ENCODE results near the gene PRRC2A.

Gene PRRC2A

DNA sequence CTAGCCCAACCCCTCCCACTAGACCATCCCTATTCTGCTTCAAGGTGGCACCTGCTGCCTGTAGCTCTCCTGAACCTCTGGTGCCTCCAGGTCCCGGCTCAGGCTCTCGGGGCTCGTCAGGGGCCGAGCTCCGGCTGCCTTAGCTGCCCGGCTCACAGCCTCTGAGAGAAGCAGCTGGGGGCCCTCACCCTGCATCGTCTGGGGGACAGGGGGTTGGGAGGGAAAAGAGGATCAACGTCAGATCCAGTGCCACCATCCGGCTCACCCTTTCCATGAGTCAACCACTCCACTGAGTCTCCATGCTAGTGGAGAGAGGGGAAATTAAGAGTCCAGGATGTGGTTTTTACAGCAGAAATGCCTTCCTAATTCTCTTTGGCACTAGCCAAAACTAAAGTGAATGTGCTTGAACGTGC is 18.9 kb downstream of the PRRC2A start:
- Histone ChIP-seq H3K27ac (ENCODE audit: low read depth, low read length) (peak overlapping the region; percentile 73), H3K79me2 (ENCODE audit: control insufficient read depth, insufficient read depth, low read length, unreplicated experiment) (no peaks in the 10 kb centered on the region), H2AFZ (ENCODE audit: low read length, unreplicated experiment) (no peak overlapping the region), H3K36me3 (ENCODE audit: insufficient read depth, low read length) (peaks cover 17% of the 10 kb centered on the region; the same call in 1 of the 2 replicates), H3K27me3 (ENCODE audit: insufficient read depth, low read length) (no peaks in the 10 kb centered on the region), H3K4me3 (ENCODE audit: low read depth, low read length) (no peak overlapping the region), H3K4me1 (ENCODE audit: control insufficient read depth, insufficient read depth, low read length, unreplicated experiment) (peaks cover 12% of the 10 kb centered on the region)

DNA sequence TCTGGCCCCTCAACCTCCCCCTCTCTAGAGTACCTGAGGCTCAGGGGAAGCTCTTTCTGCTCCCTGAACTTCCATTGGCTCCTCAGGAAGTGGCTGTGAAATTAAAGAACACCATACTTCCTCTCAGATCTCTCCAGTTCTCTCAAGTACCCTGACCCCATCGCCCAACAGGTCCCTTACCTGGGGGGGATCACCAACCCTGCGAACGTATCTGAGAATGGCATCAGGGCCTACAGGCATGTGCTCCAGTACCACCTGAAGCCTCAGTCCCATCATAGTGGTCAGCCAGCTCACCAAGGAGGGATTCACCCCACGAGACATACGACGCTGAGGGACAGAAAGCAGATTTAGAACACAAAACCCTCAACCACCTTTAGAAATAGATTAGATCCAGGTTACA is 20.1 kb downstream of the PRRC2A start:
- Histone ChIP-seq H3K27me3 (ENCODE audit: insufficient read depth, low read length) (no peaks in the 10 kb centered on the region), H3K4me1 (ENCODE audit: control insufficient read depth, insufficient read depth, low read length, unreplicated experiment) (peaks cover 12% of the 10 kb centered on the region), H3K36me3 (ENCODE audit: insufficient read depth, low read length) (peaks cover 15% of the 10 kb centered on the region; the same call in 1 of the 2 replicates), H2AFZ (ENCODE audit: low read length, unreplicated experiment) (no peak overlapping the region), H3K27ac (ENCODE audit: low read depth, low read length) (no peak overlapping the region), H3K4me3 (ENCODE audit: low read depth, low read length) (no peak overlapping the region), H3K79me2 (ENCODE audit: control insufficient read depth, insufficient read depth, low read length, unreplicated experiment) (no peaks in the 10 kb centered on the region)

DNA sequence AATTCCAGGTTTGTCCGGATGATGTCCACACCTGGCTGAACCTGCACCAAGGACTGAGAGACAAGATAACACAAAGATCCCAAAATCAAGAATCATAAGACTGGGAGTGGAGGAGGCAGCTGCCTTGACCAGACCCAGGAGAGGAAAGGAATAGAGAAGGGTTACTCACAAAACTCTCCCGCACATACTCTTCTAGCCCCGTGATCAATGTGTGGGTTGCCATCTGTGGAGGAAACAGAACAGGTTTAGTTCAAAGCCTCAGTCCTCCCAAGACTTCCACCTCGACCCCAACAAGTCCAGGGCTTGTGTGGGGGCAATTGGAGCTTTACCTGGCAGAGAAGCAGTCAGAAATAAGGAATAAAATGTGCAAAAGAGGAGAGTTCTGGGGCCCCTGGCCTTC is 20.9 kb downstream of the PRRC2A start:
- no peak overlapping the region for H3K4me3 ChIP-seq (ENCODE audit: low read depth, low read length)
- no peaks in the 10 kb centered on the region for H3K79me2 ChIP-seq (ENCODE audit: control insufficient read depth, insufficient read depth, low read length, unreplicated experiment)
- no peak overlapping the region for H2AFZ ChIP-seq (ENCODE audit: low read length, unreplicated experiment)
- H3K4me1 ChIP-seq (ENCODE audit: control insufficient read depth, insufficient read depth, low read length, unreplicated experiment), result peaks cover 12% of the 10 kb centered on the region
- H3K27ac ChIP-seq (ENCODE audit: low read depth, low read length), result no peak overlapping the region
- H3K27me3 ChIP-seq (ENCODE audit: insufficient read depth, low read length), result no peaks in the 10 kb centered on the region
- peaks cover 14% of the 10 kb centered on the region; the same call in 1 of the 2 replicates for H3K36me3 ChIP-seq (ENCODE audit: insufficient read depth, low read length)

DNA sequence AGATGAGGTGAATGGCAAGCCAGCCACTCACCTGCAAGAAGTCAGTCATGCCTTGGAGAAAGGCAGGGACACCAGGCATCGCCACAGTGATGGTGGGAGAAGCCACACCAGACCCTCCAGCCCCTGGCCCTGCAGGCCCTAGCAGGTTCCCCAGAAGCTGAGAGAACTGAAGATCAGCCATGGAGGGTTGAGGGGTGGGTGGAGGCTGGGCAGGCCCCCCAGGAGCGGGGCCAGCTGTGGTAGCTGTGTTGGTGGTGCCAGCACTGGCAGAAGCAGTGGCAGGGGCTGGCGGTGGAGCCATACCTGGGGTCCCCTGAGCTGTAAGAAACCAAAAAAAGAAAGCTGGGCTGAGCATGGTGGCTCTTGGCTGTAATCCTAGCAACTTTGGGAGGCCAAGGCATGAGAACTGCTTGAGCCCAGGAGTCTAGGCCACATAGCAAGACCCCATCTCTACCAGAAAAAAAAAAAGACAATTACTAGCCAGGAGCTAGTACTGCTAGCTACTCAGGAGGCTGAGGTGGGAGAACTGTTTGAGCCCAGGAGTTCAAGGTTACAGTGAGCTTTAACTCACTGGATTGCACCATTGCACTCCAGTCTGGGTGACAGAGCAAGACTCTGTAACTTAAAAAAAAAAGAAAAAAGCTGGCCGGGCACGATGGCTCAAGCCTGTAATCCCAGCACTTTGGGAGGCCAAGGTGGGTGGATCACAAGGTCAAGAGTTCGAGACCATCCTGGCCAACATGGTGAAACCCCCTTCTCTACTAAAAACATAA is 22.5 kb downstream of the PRRC2A start:
- no peaks in the 10 kb centered on the region for H3K79me2 ChIP-seq (ENCODE audit: control insufficient read depth, insufficient read depth, low read length, unreplicated experiment)
- no peaks in the 10 kb centered on the region for H3K27me3 ChIP-seq (ENCODE audit: insufficient read depth, low read length)
- no peak overlapping the region for H3K27ac ChIP-seq (ENCODE audit: low read depth, low read length)
- H3K4me1 ChIP-seq (ENCODE audit: control insufficient read depth, insufficient read depth, low read length, unreplicated experiment), result peaks cover 12% of the 10 kb centered on the region
- H2AFZ ChIP-seq (ENCODE audit: low read length, unreplicated experiment), result no peak overlapping the region
- H3K36me3 ChIP-seq (ENCODE audit: insufficient read depth, low read length), result peaks cover 15% of the 10 kb centered on the region; the same call in 1 of the 2 replicates
- H3K4me3 ChIP-seq (ENCODE audit: low read depth, low read length), result no peak overlapping the region

DNA sequence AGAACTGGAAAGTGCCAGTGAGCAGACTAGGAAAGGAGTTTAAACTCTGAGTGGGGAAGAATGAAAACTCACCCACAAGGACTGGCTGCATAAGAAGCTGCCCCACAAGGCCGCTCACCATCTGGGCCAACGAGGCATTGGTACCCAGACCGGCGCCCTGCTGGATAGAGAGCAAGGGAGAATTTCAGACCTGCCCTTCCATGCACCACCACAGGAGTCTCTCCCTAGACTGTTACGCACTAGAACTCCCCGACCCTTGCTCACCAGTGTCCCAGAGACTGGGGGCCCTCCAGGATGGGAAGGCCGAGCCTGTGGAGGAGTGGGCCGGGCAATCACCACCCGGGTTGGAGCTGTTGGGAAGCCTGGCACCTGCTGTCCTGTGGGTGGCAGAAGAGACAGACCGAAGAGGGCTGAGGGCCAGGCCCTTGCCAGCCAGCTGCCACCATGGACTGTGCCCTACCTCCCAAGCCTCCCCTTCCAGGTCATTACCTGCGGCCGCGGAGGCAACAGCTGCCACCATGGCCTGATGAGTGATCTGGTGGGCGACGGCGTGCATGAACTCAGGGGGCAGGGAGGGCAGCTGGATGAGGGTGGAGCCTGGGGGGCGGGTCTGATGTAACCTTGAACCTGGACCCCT is 23.4 kb downstream of the PRRC2A start:
- H2AFZ ChIP-seq (ENCODE audit: low read length, unreplicated experiment), result no peak overlapping the region
- H3K4me3 ChIP-seq (ENCODE audit: low read depth, low read length), result no peak overlapping the region
- H3K36me3 ChIP-seq (ENCODE audit: insufficient read depth, low read length), result peaks cover 21% of the 10 kb centered on the region; the same call in 1 of the 2 replicates

DNA sequence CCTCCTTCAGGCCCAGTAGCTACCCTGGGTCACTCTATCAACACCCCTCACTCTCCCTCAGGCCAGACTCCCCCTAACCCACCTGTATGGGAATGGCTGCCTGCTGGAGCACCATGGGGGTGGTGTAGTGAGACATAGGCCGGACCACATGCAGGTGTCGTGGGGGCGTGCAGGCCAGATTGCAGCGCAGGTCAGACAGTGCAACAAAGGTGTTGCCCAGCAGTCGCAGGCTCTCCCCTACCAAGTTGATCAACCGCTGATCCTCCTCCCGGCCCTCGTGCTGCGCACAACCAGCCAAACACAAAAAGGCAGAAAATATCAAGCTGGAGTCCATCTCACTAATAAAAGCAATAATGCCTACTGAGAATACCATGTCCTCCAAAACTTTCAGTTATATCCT is 24.8 kb downstream of the PRRC2A start:
- peaks cover 21% of the 10 kb centered on the region; the same call in 1 of the 2 replicates for H3K36me3 ChIP-seq (ENCODE audit: insufficient read depth, low read length)
- H3K4me3 ChIP-seq (ENCODE audit: low read depth, low read length), result no peak overlapping the region
- H2AFZ ChIP-seq (ENCODE audit: low read length, unreplicated experiment), result no peak overlapping the region
- peaks cover 10% of the 10 kb centered on the region for H3K79me2 ChIP-seq (ENCODE audit: control insufficient read depth, insufficient read depth, low read length, unreplicated experiment)
- H3K4me1 ChIP-seq (ENCODE audit: control insufficient read depth, insufficient read depth, low read length, unreplicated experiment), result no peaks in the 10 kb centered on the region
- H3K27me3 ChIP-seq (ENCODE audit: insufficient read depth, low read length), result no peaks in the 10 kb centered on the region
- no peak overlapping the region for H3K27ac ChIP-seq (ENCODE audit: low read depth, low read length)

More for the DNA sequence above, 23.4 kb downstream of the PRRC2A start:
- H3K4me1 ChIP-seq (ENCODE audit: control insufficient read depth, insufficient read depth, low read length, unreplicated experiment), result peaks cover 12% of the 10 kb centered on the region
- H3K79me2 ChIP-seq (ENCODE audit: control insufficient read depth, insufficient read depth, low read length, unreplicated experiment), result no peaks in the 10 kb centered on the region
- H3K27ac ChIP-seq (ENCODE audit: low read depth, low read length), result no peak overlapping the region
- no peaks in the 10 kb centered on the region for H3K27me3 ChIP-seq (ENCODE audit: insufficient read depth, low read length)

DNA sequence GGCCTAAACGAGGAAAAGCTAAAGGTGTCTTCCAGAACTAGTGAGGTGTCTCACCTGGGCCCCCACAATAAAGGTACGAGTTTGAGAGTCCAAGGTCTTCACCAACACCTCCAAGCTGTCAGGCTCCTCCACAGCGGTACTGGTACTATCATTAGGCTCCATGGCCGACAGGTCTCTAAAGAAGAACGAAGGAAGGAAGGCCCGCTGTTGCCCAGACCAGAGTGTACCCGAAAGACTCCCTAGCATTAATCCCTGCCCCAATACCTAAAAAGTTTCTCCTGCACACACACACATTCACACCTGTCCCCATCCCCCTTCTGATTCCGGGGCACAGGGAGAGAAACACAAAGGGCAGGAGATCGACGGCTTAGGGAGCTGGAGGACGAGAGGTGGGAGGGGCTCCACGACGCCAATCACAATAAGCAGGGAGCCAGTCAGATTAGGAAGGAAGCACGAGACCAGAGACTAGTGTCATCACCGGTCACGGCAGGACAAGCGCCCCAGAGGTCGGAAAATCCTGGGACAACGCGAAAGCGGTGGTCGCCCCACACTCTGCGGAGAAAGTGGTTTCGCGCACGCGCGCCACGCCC is 31.2 kb downstream of the PRRC2A start:
- Histone ChIP-seq H3K4me1 (ENCODE audit: control insufficient read depth, insufficient read depth, low read length, unreplicated experiment) (peaks cover 10% of the 10 kb centered on the region), H3K27ac (ENCODE audit: low read depth, low read length) (peak overlapping the region; percentile 93), H2AFZ (ENCODE audit: low read length, unreplicated experiment) (peak overlapping the region; percentile 81), H3K36me3 (ENCODE audit: insufficient read depth, low read length) (peaks cover 9% of the 10 kb centered on the region; the same call in 1 of the 2 replicates), H3K4me3 (ENCODE audit: low read depth, low read length) (peak overlapping the region; percentile 93), H3K79me2 (ENCODE audit: control insufficient read depth, insufficient read depth, low read length, unreplicated experiment) (peaks cover 34% of the 10 kb centered on the region), H3K27me3 (ENCODE audit: insufficient read depth, low read length) (no peaks in the 10 kb centered on the region)

DNA sequence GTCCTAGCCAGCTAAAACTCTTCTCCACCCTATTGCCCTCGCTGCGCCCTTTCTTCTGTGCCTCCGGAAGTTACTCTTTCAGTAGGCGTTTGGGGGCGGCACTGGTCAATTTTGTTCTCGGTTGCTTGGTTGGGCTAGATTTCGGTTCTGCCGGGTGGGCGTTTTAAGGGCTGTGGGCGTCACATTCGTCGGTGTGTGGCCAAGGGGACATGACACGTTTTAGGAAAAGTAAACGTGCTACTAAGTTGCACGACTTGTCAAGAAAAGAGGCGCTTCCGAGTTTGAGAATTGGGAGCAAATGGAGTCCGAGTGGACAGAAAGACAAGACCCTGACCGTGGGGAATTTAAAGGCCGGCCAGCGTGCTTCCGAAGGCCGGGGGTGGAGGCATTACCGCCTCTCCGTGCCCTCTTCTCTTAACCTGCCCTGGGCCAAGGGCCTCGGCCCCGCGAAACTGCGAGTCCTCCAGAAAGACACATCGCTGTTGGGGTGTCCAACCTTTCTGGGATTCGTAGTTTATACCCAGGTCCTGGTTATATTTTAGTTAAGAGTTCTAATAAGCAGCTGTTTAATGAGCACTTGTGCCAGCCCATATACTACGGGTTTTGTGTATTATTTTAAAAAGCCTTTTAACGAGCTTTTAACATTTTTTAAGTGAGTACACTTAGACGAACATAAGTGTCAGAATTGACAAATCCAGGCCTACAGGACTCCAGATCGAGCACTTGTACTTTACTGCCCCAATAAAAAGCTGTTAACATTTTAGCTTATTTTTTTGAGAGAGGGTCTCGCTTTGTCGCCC is 32.6 kb downstream of the PRRC2A start:
- H3K27ac ChIP-seq (ENCODE audit: low read depth, low read length), result peak overlapping the region; percentile 93
- peaks cover 39% of the 10 kb centered on the region for H3K79me2 ChIP-seq (ENCODE audit: control insufficient read depth, insufficient read depth, low read length, unreplicated experiment)
- peak overlapping the region; percentile 57 for H2AFZ ChIP-seq (ENCODE audit: low read length, unreplicated experiment)
- peak overlapping the region; percentile 93 for H3K4me3 ChIP-seq (ENCODE audit: low read depth, low read length)
- peaks cover 7% of the 10 kb centered on the region; the same call in 1 of the 2 replicates for H3K36me3 ChIP-seq (ENCODE audit: insufficient read depth, low read length)
- no peaks in the 10 kb centered on the region for H3K27me3 ChIP-seq (ENCODE audit: insufficient read depth, low read length)
- H3K4me1 ChIP-seq (ENCODE audit: control insufficient read depth, insufficient read depth, low read length, unreplicated experiment), result peaks cover 13% of the 10 kb centered on the region

DNA sequence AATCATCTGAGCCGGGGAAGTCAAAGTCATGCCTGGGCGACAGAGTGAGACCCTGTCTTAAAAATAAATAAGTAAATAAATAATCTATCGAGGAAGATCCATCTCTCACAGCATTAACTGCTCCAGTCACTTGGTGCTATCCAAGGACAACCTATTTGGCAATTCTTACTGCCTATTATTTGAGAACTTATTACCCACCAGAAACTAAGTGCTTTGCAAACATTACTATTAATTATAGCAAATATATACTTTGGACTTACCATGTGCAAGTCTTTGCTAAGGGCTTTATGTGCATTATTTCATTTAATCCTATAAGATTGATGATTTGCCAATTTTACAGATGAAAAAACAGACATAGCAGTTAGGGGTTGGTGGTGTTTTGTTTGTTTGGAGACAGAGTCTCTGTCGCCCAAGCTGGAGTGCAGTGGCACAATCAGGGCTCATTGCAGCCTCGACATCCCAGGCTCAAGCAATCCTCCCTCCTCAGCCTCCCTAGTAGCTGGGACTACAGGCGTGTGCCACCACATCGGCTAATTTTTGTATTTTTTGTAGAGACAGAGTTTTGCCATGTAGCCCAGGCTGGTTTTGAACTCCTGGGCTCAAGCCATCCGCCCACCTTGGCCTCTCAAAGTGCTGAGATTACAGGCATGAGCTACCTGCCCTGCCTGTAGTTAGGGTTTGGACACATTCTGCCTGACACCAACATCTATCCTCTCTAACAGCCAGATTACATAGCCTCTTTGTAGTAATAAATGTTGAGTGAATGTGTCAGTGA is 34.2 kb downstream of the PRRC2A start:
- H3K79me2 ChIP-seq (ENCODE audit: control insufficient read depth, insufficient read depth, low read length, unreplicated experiment), result peaks cover 49% of the 10 kb centered on the region
- H3K27ac ChIP-seq (ENCODE audit: low read depth, low read length), result no peak overlapping the region
- H3K4me1 ChIP-seq (ENCODE audit: control insufficient read depth, insufficient read depth, low read length, unreplicated experiment), result peaks cover 22% of the 10 kb centered on the region
- no peaks in the 10 kb centered on the region for H3K27me3 ChIP-seq (ENCODE audit: insufficient read depth, low read length)
- H3K4me3 ChIP-seq (ENCODE audit: low read depth, low read length), result no peak overlapping the region
- H3K36me3 ChIP-seq (ENCODE audit: insufficient read depth, low read length), result no peaks in the 10 kb centered on the region
- no peak overlapping the region for H2AFZ ChIP-seq (ENCODE audit: low read length, unreplicated experiment)
